Measurements from ENCODE around the gene INCA1.

DNA sequence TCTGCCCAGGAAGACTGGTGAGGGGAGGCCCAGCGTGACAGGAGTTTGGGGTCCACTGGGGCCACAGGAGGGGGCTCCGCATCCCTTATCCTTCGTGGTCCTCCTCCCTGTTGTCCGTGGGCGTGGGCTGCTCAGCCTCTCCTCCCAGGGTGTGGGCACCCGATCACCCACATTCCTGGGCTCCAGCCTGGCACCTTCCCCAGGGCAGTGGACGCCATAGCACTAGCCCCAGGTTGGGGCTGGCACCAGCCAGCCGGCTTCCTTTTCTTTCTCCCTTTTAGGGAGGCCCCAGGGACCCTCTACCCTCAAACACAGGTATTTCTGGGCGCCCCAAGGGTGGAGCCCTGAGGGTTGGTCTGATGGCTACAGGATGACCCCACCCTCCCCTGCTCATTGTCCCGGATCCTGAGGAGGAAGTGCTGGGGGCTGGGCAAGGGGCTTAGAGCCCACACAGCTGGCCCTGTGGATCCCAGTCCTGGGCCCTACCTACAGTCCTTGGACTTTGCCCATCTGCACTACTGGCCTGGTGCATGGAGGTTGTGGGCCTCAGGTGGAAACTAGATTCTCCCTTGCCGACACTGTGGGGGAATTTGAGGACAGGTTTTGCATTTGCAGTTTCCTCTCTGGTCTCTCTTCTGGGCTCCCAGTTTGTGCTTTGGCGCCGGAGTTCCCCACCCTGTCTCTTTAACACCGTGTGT lies 1.6 kb upstream of the INCA1 start:
- TF ChIP-seq, protein P1, sequence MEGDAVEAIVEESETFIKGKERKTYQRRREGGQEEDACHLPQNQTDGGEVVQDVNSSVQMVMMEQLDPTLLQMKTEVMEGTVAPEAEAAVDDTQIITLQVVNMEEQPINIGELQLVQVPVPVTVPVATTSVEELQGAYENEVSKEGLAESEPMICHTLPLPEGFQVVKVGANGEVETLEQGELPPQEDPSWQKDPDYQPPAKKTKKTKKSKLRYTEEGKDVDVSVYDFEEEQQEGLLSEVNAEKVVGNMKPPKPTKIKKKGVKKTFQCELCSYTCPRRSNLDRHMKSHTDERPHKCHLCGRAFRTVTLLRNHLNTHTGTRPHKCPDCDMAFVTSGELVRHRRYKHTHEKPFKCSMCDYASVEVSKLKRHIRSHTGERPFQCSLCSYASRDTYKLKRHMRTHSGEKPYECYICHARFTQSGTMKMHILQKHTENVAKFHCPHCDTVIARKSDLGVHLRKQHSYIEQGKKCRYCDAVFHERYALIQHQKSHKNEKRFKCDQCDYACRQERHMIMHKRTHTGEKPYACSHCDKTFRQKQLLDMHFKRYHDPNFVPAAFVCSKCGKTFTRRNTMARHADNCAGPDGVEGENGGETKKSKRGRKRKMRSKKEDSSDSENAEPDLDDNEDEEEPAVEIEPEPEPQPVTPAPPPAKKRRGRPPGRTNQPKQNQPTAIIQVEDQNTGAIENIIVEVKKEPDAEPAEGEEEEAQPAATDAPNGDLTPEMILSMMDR (IDR thresholded peaks at IDR 0.05; ENCODE audit: borderline replicate concordance, extremely low read depth, low read length, poor library complexity, severe bottlenecking), result no peak
- no peak for TF ChIP-seq EZH2 (IDR thresholded peaks at IDR 0.05; ENCODE audit: borderline replicate concordance, low read depth, low read length, severe bottlenecking)

Data from DND-41 (cell line).